Natural killer cell (primary cell): Measurements from ENCODE around the gene IVNS1ABP. TPM values are rescaled to one million over a fixed set of nuclear protein-coding genes. Genes with fewer than 3 reads are reported as not detected.
"Not testable (repeated sequence)": the region's sequence is repeated elsewhere in the genome, so short reads cannot be mapped to it uniquely, and the experiment has no call there.

Source experiments
- ATAC-seq, 3 donors: fragments of 150-1000 bp in 2 of 3; fragments of 200-7000 bp in 1 of 3; cut with Tn5 transposase; 1 replicate in 1 of 3; 2 replicates in 2 of 3; pipeline ENCODE4 v1.10.0; 2021; ENCODE audit warnings: mild to moderate bottlenecking in 2 of 3, moderate library complexity in 2 of 3
- DNase-seq, 2 donors: peaks; one replicate each; pipeline versions ENCODE4 v3.0.0 to v3.0.0-alpha.2; 2013 to 2021; ENCODE audit warnings: mixed read lengths in 1 of 2
- H3K27ac ChIP-seq: one replicate; pipeline ENCODE4 v1.5.1; 2013; ENCODE audit warnings: mild to moderate bottlenecking, low read length
- H3K27me3 ChIP-seq: one replicate; pipeline ENCODE4 v1.6.1; 2013; ENCODE audit warnings: low read length; ENCODE audit not compliant: control insufficient read depth, insufficient read depth
- H3K36me3 ChIP-seq: one replicate; pipeline ENCODE4 v1.6.1; 2013; ENCODE audit warnings: low read length; ENCODE audit not compliant: control insufficient read depth, insufficient read depth
- H3K4me1 ChIP-seq: one replicate; pipeline ENCODE4 v1.6.1; 2013; ENCODE audit warnings: low read length; ENCODE audit not compliant: control insufficient read depth, insufficient read depth
- H3K4me3 ChIP-seq: one replicate; pipeline ENCODE4 v1.5.1; 2013; ENCODE audit warnings: low read length
- H3K9me3 ChIP-seq: one replicate; pipeline ENCODE4 v1.6.1; 2013; ENCODE audit warnings: low read length; ENCODE audit not compliant: control insufficient read depth, insufficient read depth
- H3K27ac Mint-ChIP-seq, 2 donors: one replicate each; pipeline ENCODE4 v1.8.0; 2022; ENCODE audit warnings: mild to moderate bottlenecking in 2 of 2, mixed read lengths in 2 of 2, moderate library complexity in 1 of 2
- H3K27me3 Mint-ChIP-seq, 2 donors: one replicate each; pipeline ENCODE4 v1.8.0; 2022; ENCODE audit warnings: low read depth in 2 of 2, mixed read lengths in 2 of 2
- H3K36me3 Mint-ChIP-seq: one replicate; pipeline ENCODE4 v1.8.0; 2022; ENCODE audit warnings: mixed read lengths
- H3K4me1 Mint-ChIP-seq, 2 donors: one replicate each; pipeline ENCODE4 v1.8.0; 2022; ENCODE audit warnings: mixed read lengths in 2 of 2
- H3K4me3 Mint-ChIP-seq: one replicate; pipeline ENCODE4 v1.8.0; 2022; ENCODE audit warnings: mild to moderate bottlenecking, moderate library complexity, mixed read lengths
- H3K9me3 Mint-ChIP-seq, 2 donors: one replicate each; pipeline ENCODE4 v1.8.0; 2022; ENCODE audit warnings: mixed read lengths in 2 of 2
- WGBS: methylation state at CpG from one replicate; pipeline ENCODE4 v1.1.7; 2013; ENCODE audit warnings: missing lambda C conversion rate; ENCODE audit not compliant: insufficient coverage; 5-methylcytosine and 5-hydroxymethylcytosine counted together
- intact Hi-C: fragments of 100-400 bp; cut with micrococcal nuclease; formaldehyde crosslinking; loops from one replicate; pipeline ENCODE4 v1.14.2; 2022
- total RNA-seq, 4 donors: library from RNA; stranded (reverse); fragments of 120-200 nt in 1 of 4; gene quantifications; one replicate each; pipeline versions ENCODE4 v1.2.3 to v1.2.4, GENCODE V29; 2013 to 2022
- TF ChIP-seq, protein P1 (sequence below): fragments of 200-600 bp; IDR thresholded peaks from one replicate; pipeline ENCODE4 v1.8.0; 2022; ENCODE audit warnings: antibody characterized with exemption

The IVNS1ABP gene
- total RNA-seq, 3 donors from 2014 or later (not counting 1 experiment from before 2014, with no cell fraction given): 250 to 394 (median 299) TPM

DNA sequence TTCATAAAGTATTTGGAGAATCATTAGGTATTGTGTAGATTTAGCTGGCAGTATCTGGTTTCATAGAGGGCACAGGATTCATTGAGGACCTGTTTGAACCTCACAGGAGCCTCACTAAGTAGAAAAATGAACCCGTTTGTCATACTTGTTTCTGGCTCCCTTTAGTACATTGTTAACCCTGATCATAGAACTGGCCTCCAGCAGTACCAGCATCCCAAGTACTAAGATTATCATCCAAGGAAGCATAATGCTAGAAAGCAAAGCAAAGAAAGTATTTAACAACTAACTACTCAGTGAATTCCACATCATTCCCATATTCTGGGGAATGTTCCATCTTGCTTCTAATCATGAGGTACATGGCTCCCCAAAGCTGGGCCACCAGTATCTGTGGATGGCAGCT lies 54.9 kb downstream of the IVNS1ABP start:
- intact Hi-C loops: no loop called here
- H3K27ac ChIP-seq: no peak overlapping the region
- no peaks in the 10 kb centered on the region for H3K27me3 ChIP-seq
- no peak overlapping the region for H3K4me3 Mint-ChIP-seq
- H3K4me1 ChIP-seq: no peaks in the 10 kb centered on the region
- H3K27me3 Mint-ChIP-seq: no peaks in the 10 kb centered on the region
- TF ChIP-seq, protein P1, sequence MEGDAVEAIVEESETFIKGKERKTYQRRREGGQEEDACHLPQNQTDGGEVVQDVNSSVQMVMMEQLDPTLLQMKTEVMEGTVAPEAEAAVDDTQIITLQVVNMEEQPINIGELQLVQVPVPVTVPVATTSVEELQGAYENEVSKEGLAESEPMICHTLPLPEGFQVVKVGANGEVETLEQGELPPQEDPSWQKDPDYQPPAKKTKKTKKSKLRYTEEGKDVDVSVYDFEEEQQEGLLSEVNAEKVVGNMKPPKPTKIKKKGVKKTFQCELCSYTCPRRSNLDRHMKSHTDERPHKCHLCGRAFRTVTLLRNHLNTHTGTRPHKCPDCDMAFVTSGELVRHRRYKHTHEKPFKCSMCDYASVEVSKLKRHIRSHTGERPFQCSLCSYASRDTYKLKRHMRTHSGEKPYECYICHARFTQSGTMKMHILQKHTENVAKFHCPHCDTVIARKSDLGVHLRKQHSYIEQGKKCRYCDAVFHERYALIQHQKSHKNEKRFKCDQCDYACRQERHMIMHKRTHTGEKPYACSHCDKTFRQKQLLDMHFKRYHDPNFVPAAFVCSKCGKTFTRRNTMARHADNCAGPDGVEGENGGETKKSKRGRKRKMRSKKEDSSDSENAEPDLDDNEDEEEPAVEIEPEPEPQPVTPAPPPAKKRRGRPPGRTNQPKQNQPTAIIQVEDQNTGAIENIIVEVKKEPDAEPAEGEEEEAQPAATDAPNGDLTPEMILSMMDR: no peak
- no peak overlapping the region for H3K4me3 ChIP-seq
- H3K4me1 Mint-ChIP-seq: no peaks in the 10 kb centered on the region
- no peaks in the 10 kb centered on the region for H3K36me3 ChIP-seq
- ATAC-seq (no peak), DNase-seq (no peak)
- no peaks in the 10 kb centered on the region for H3K36me3 Mint-ChIP-seq
- H3K9me3 Mint-ChIP-seq: no peaks in the 10 kb centered on the region
- 94% methylated on average over 1 of the region's 1 CpG for WGBS
- no peak overlapping the region for H3K27ac Mint-ChIP-seq
- no peaks in the 10 kb centered on the region for H3K9me3 ChIP-seq

DNA sequence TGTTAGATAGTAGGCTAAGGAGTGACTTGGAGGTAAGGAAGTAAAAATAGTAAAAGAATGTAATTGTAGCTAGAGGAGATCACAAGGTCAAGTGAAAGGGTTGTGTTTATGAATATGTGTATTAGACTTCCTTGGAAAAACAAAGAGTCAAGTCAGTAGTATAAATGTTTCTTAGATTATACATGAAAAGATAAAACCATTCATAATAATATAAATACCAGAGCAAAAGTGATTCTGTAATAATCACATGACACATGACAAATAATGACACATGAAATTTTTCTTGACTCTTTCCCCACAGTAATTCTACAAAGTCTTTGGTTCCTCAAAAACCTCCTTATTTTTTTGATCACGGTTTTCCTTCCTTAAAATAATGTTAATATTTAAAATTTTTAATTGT lies 56.4 kb downstream of the IVNS1ABP start:
- TF ChIP-seq, protein P1: no peak
- Mint-ChIP-seq H3K4me1 (no peaks in the 10 kb centered on the region), H3K4me3 (no peak overlapping the region), H3K36me3 (no peaks in the 10 kb centered on the region), H3K27ac (no peak overlapping the region), H3K9me3 (no peaks in the 10 kb centered on the region), H3K27me3 (no peaks in the 10 kb centered on the region)
- no peak overlapping the region for H3K4me3 ChIP-seq
- WGBS: no CpG with 5 or more reads among the region's 1 CpG
- H3K36me3 ChIP-seq: no peaks in the 10 kb centered on the region
- no peaks in the 10 kb centered on the region for H3K27me3 ChIP-seq
- ATAC-seq (no peak), DNase-seq (no peak)
- intact Hi-C loops: no loop called here
- no peaks in the 10 kb centered on the region for H3K9me3 ChIP-seq
- no peaks in the 10 kb centered on the region for H3K4me1 ChIP-seq
- H3K27ac ChIP-seq: no peak overlapping the region

DNA sequence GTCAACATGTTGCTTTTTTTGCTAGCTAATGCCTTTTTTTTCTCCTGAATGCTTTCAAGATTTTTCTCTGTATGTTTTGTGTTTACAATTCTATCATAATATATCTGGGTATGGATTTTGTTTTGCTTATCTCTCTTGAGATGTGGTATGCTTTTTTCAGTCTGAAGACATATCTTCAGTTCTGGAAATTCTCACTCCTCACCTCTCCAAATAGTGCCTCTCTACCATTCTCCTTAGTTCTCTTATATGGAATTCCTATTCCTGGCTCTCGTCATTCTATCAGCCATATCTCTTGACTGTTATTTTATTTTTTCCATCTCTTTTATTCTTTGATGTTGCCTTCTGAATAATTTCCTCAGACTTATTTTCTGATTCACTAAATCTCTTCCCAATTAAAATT lies 58.4 kb downstream of the IVNS1ABP start:
- no peak overlapping the region for H3K4me3 ChIP-seq
- ATAC-seq (no peak), DNase-seq (no peak)
- Mint-ChIP-seq H3K27ac (no peak overlapping the region), H3K4me3 (no peak overlapping the region), H3K9me3 (no peaks in the 10 kb centered on the region), H3K4me1 (no peaks in the 10 kb centered on the region), H3K36me3 (no peaks in the 10 kb centered on the region), H3K27me3 (no peaks in the 10 kb centered on the region)
- intact Hi-C loops: no loop called here
- no peaks in the 10 kb centered on the region for H3K36me3 ChIP-seq
- TF ChIP-seq, protein P1: no peak
- 100% methylated on average over 1 of the region's 1 CpG for WGBS
- H3K4me1 ChIP-seq: no peaks in the 10 kb centered on the region
- H3K27me3 ChIP-seq: no peaks in the 10 kb centered on the region
- no peaks in the 10 kb centered on the region for H3K9me3 ChIP-seq
- H3K27ac ChIP-seq: no peak overlapping the region

DNA sequence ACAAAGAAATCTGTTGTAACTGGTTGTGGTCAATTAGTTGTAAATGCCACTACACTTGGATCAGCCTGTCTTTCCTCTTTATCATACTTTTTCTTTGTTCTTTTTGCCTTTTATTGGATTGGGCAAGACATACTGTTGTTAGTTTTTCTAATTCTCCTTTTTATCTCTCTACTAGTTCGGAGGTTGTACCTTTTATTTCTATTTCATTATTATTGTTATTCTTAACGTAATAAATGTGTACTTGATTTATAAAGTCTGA lies 59.2 kb downstream of the IVNS1ABP start:
- no peaks in the 10 kb centered on the region for H3K36me3 ChIP-seq
- no peak for ATAC-seq

DNA sequence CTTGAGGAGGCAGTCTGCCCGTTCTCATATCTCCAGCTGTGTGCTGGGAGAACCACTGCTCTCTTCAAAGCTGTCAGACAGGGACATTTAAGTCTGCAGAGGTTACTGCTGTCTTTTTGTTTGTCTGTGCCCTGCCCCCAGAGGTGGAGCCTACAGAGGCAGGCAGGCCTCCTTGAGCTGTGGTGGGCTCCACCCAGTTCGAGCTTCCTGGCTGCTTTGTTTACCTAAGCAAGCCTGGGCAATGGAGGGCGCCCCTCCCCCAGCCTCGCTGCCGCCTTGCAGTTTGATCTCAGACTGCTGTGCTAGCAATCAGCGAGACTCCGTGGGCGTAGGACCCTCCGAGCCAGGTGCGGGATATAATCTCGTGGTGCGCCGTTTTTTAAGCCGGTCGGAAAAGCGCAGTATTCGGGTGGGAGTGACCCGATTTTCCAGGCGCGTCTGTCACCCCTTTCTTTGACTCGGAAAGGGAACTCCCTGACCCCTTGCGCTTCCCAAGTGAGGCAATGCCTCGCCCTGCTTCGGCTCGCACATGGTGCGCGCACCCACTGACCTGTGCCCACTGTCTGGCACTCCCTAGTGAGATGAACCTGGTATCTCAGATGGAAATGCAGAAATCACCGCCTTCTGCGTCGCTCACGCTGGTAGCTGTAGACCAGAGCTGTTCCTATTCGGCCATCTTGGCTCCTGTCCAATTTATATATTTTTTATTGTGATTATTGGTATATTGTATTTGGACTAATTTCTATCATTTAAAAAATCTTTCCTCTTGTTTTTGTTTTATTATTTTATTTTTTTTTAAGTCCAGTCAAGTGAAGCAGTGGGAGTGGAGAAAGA lies 59.7 kb downstream of the IVNS1ABP start:
- H3K27me3 ChIP-seq, H3K4me3 ChIP-seq, H3K9me3 ChIP-seq, H3K36me3 Mint-ChIP-seq, H3K9me3 Mint-ChIP-seq, H3K36me3 ChIP-seq, H3K27me3 Mint-ChIP-seq, H3K4me1 ChIP-seq, H3K27ac Mint-ChIP-seq, H3K27ac ChIP-seq, intact Hi-C loops, ATAC-seq, H3K4me3 Mint-ChIP-seq, H3K4me1 Mint-ChIP-seq: not testable (repeated sequence)
- DNase-seq: peak in 1 of 2 donors; percentile 13
- WGBS: 91% methylated on average over 17 of the region's 32 CpGs

More for the DNA sequence above, 59.2 kb downstream of the IVNS1ABP start:
- Mint-ChIP-seq H3K27ac (no peak overlapping the region), H3K4me1 (no peaks in the 10 kb centered on the region), H3K9me3 (no peaks in the 10 kb centered on the region), H3K4me3 (no peak overlapping the region), H3K36me3 (no peaks in the 10 kb centered on the region), H3K27me3 (no peaks in the 10 kb centered on the region)
- H3K27me3 ChIP-seq: no peaks in the 10 kb centered on the region
- no peak for DNase-seq
- intact Hi-C loops: no loop called here
- H3K27ac ChIP-seq: no peak overlapping the region
- no peaks in the 10 kb centered on the region for H3K9me3 ChIP-seq
- H3K4me3 ChIP-seq: no peak overlapping the region
- no peaks in the 10 kb centered on the region for H3K4me1 ChIP-seq
- WGBS: no CpG with 5 or more reads among the region's 2 CpGs
- TF ChIP-seq, protein P1: no peak
